Epithelial cell of proximal tubule (primary cell): ENCODE data around the gene SLC15A5. TPM values are rescaled to one million over a fixed set of nuclear protein-coding genes. Genes with fewer than 3 reads are reported as not detected.

Experiments
- DNase-seq: peaks from one replicate; pipeline ENCODE4 v3.0.0-alpha.2; 2011; ENCODE audit warnings: low read depth
- H3K4me3 ChIP-seq: 2 replicates; pipeline ENCODE4 v1.5.1; 2011; ENCODE audit warnings: low read depth, mild to moderate bottlenecking, low read length
- CTCF ChIP-seq: conservative IDR thresholded peaks from 2 replicates; pipeline ENCODE4 v1.5.1; 2012; ENCODE audit warnings: low read depth, mild to moderate bottlenecking, low read length
- total RNA-seq: library from RNA; depleted of rRNA; stranded (reverse); fragments of >200 nt; gene quantifications from 2 replicates; pipeline ENCODE4 v1.2.3, GENCODE V29; 2015

SLC15A5 gene
- total RNA-seq, 1 donor from 2014 or later = not detected

GRCh38 chr12:16243487-16244412 lies 33.7 kb downstream of the SLC15A5 start:
- no peak overlapping the region for H3K4me3 ChIP-seq
- DNase-seq = no peak
- TF ChIP-seq CTCF = no peak

- no peak overlapping the region for H3K4me3 ChIP-seq
- no peak for DNase-seq
- no peak for TF ChIP-seq CTCF
Measured at GRCh38 chr12:16241346-16241745, 36.1 kb downstream of the SLC15A5 start.

- TF ChIP-seq CTCF = no peak
- H3K4me3 ChIP-seq = no peak overlapping the region
- DNase-seq = no peak
Measured at GRCh38 chr12:16238661-16239060, 38.8 kb downstream of the SLC15A5 start.

- TF ChIP-seq CTCF = no peak
- no peak overlapping the region for H3K4me3 ChIP-seq
- no peak for DNase-seq
Measured at GRCh38 chr12:16229676-16230075, 47.8 kb downstream of the SLC15A5 start.

GRCh38 chr12:16228067-16228466 lies 49.4 kb downstream of the SLC15A5 start:
- DNase-seq = no peak
- no peak for TF ChIP-seq CTCF
- no peak overlapping the region for H3K4me3 ChIP-seq

GRCh38 chr12:16225692-16226091 lies 51.8 kb downstream of the SLC15A5 start:
- TF ChIP-seq CTCF = no peak
- no peak for DNase-seq

GRCh38 chr12:16224196-16224595 lies 53.3 kb downstream of the SLC15A5 start:
- no peak overlapping the region for H3K4me3 ChIP-seq
- TF ChIP-seq CTCF = no peak
- DNase-seq = no peak

More at GRCh38 chr12:16225692-16226091, 51.8 kb downstream of the SLC15A5 start:
- H3K4me3 ChIP-seq = no peak overlapping the region
